ENCODE measurements around the gene TRNT1.

Gene TRNT1

DNA sequence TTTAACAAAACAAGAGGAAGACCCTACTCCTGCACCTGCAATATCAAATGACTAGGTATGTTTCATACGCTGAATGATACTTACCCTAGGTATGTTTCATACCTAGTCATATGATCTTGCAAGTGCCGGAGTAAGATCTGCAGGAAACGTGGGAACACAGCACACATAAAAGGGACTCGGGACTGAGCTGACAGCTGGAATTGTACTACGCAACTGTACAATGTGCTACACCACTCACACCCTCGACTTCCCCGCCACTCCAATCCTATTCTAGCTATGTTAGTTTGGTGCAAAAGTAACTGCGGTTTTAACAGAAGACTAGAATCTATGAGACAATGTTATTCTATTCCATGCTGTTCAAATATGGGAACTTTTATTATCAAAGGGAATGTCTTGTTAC is 30.7 kb downstream of the TRNT1 start:
- no peaks in the 10 kb centered on the region for H3K4me1 Mint-ChIP-seq
- peaks cover 57% of the 10 kb centered on the region for H3K36me3 Mint-ChIP-seq (ENCODE audit: low read depth)
- no peak overlapping the region for H3K27ac Mint-ChIP-seq
- H3K9me3 Mint-ChIP-seq: no peaks in the 10 kb centered on the region
- DNase-seq: no peak
- H3K4me3 Mint-ChIP-seq: no peak overlapping the region
- TF ChIP-seq, protein P1, sequence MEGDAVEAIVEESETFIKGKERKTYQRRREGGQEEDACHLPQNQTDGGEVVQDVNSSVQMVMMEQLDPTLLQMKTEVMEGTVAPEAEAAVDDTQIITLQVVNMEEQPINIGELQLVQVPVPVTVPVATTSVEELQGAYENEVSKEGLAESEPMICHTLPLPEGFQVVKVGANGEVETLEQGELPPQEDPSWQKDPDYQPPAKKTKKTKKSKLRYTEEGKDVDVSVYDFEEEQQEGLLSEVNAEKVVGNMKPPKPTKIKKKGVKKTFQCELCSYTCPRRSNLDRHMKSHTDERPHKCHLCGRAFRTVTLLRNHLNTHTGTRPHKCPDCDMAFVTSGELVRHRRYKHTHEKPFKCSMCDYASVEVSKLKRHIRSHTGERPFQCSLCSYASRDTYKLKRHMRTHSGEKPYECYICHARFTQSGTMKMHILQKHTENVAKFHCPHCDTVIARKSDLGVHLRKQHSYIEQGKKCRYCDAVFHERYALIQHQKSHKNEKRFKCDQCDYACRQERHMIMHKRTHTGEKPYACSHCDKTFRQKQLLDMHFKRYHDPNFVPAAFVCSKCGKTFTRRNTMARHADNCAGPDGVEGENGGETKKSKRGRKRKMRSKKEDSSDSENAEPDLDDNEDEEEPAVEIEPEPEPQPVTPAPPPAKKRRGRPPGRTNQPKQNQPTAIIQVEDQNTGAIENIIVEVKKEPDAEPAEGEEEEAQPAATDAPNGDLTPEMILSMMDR (IDR thresholded peaks at IDR 0.05): no peak
- H3K27me3 Mint-ChIP-seq (ENCODE audit: low read depth, poor library complexity): no peaks in the 10 kb centered on the region

DNA sequence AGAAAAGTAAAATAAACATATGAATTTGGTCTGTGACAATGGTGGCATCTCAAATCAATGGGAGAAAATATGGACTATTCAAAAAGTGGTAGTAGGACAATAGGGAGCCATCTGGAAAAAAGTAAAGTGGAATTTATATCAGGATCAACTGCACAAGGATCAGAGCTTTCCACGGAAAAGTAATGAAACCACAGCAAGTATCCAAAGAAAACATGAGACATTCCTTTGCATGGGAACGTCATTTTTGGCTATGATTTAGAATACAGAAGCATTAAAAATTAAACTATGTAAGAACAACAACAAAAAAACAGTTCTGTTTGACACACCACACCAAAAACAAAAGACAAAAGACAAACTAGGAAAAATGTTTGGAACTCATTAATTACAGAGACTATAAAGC is 34.1 kb downstream of the TRNT1 start:
- peak overlapping the region; percentile 9 for H3K27ac Mint-ChIP-seq
- peaks cover 70% of the 10 kb centered on the region for H3K36me3 Mint-ChIP-seq (ENCODE audit: low read depth)
- no peak overlapping the region for H3K4me3 Mint-ChIP-seq
- H3K27me3 Mint-ChIP-seq (ENCODE audit: low read depth, poor library complexity): no peaks in the 10 kb centered on the region
- DNase-seq: no peak
- H3K9me3 Mint-ChIP-seq: peaks cover 18% of the 10 kb centered on the region
- H3K4me1 Mint-ChIP-seq: no peaks in the 10 kb centered on the region
- TF ChIP-seq, protein P1 (IDR thresholded peaks at IDR 0.05): no peak

DNA sequence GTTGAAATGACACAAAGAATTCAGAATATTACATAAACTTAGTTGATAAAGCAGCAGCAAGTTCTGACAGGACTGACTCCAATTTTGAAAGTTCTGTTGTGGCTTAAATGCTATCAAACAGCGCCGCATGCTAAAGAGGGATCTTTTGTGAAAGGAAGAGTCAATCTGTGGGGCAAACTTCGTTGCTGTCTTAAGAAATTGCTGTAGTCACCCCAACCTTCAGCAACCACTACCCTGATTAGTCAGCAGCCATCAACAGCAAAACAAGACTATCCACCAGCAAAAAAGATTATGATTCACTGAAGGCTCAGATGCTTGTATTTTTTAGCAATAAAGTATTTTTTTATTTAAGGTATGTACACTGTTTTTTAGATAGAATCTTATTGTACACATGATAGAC is 38.5 kb downstream of the TRNT1 start:
- Mint-ChIP-seq H3K27ac (no peak overlapping the region), H3K9me3 (peaks cover 24% of the 10 kb centered on the region), H3K4me3 (no peak overlapping the region), H3K36me3 (ENCODE audit: low read depth) (peaks cover 69% of the 10 kb centered on the region), H3K4me1 (no peaks in the 10 kb centered on the region), H3K27me3 (ENCODE audit: low read depth, poor library complexity) (no peaks in the 10 kb centered on the region)
- TF ChIP-seq, protein P1 (IDR thresholded peaks at IDR 0.05): no peak
- DNase-seq: no peak

DNA sequence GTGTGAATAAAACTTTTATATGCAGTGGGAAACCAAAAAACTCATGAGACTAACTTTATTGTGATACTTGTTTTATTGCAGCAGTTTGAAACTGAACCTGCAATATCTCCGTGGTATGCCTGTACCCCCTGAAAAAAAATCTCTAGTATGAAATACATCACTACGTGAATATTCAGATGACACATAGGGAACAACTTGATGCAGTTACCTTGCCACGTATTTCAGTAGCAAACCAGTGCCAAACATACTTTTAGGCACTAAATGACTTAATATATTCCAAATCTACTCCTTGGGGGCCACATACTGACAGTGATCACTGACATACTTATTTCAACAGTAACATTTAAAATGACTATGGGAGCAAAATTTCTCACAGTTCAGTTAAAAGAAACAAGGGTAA is 38.9 kb downstream of the TRNT1 start:
- Mint-ChIP-seq H3K27ac (no peak overlapping the region), H3K36me3 (ENCODE audit: low read depth) (peaks cover 65% of the 10 kb centered on the region), H3K27me3 (ENCODE audit: low read depth, poor library complexity) (no peaks in the 10 kb centered on the region), H3K4me1 (no peaks in the 10 kb centered on the region), H3K9me3 (peaks cover 24% of the 10 kb centered on the region), H3K4me3 (no peak overlapping the region)
- DNase-seq: no peak
- TF ChIP-seq, protein P1 (IDR thresholded peaks at IDR 0.05): no peak

DNA sequence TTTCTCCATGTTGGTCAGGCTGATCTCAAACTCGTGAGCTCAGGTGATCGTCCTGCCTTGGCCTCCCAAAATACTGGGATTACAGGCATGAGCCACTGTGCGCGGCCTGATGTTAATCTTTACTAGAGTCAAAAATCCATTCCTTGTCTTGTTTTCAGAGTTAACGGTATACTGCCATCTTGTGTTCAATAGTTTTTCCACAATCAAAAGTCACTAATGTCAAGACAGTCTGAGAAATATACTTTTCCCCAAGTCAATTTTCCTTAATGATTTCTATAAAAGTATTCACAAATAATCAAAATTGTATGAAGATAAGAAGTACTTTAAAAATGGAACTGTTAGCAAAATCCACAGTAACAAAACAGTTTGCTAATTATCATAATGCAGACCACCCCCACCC is 44.3 kb downstream of the TRNT1 start:
- Mint-ChIP-seq H3K36me3 (ENCODE audit: low read depth) (peaks cover 52% of the 10 kb centered on the region), H3K4me1 (no peaks in the 10 kb centered on the region), H3K27me3 (ENCODE audit: low read depth, poor library complexity) (no peaks in the 10 kb centered on the region), H3K4me3 (no peak overlapping the region), H3K27ac (no peak overlapping the region), H3K9me3 (peaks cover 5% of the 10 kb centered on the region)
- no peak for DNase-seq
- TF ChIP-seq, protein P1 (IDR thresholded peaks at IDR 0.05): peak; percentile 17

DNA sequence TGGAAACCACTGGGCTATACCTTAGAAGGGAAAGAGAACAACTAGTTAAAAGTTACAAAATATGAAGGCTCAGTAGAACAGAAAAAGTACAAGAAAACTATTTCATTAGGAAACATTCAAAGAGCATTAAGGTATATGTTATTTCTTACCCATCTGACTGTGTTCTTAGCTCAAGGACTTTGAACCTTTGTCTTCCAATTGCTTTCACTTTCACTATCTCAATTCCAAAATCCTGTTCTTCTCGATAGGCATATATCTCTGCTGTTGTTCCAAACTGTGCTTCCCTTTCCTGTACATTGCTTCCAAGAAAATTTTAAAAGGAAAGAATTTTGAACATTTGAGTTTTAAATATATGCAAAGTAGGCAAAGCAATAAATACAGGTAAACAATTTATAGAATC is 45.9 kb downstream of the TRNT1 start:
- Mint-ChIP-seq H3K4me1 (peaks cover under 1% of the 10 kb centered on the region), H3K36me3 (ENCODE audit: low read depth) (peaks cover 38% of the 10 kb centered on the region), H3K27me3 (ENCODE audit: low read depth, poor library complexity) (no peaks in the 10 kb centered on the region), H3K27ac (no peak overlapping the region), H3K9me3 (no peaks in the 10 kb centered on the region), H3K4me3 (no peak overlapping the region)
- no peak for DNase-seq
- TF ChIP-seq, protein P1 (IDR thresholded peaks at IDR 0.05): no peak

Measured in nephron progenitor cell (in vitro differentiated cells).